Embryonic facial prominence (tissue), 1 donor: Measurements from ENCODE around the gene FER1L5.
"Not testable (repeated sequence)": the region's sequence is repeated elsewhere in the genome, so short reads cannot be mapped to it uniquely, and the experiment has no call there.

Source experiments
- DNase-seq: peaks from one replicate; pipeline ENCODE4 v3.0.0-alpha.2; 2016; ENCODE audit errors: extremely low spot score

FER1L5 gene

DNA sequence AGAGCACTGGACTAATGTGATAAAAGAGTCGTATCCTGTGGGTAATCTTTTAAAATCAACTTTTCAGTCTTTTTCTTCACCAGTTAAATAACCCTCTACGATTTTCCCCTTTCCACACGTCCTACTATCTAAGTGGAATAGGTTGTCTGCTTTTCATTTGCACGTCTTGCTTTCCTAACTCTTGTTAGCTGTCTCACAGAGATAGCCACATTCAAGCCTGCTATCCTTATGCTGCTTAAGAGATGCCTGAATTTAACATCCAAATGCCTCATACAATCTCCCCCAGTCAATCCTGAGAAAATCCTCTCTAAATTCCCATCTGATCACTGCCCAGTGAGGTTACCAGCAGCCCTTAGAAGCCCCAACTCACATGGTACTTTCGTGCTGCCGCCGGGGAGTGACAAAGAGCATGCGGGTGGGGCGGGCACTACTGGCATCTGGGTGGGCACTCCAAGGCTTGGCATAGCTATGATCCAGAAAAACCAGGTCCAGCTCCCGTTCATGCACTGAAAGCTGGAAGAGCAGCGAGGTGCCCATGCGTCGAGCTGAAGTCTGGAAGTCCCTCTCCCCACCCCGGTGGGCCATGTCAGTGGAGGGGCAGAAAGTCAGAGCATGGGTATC lies 5.9 kb upstream of the FER1L5 start:
- no peak for DNase-seq

DNA sequence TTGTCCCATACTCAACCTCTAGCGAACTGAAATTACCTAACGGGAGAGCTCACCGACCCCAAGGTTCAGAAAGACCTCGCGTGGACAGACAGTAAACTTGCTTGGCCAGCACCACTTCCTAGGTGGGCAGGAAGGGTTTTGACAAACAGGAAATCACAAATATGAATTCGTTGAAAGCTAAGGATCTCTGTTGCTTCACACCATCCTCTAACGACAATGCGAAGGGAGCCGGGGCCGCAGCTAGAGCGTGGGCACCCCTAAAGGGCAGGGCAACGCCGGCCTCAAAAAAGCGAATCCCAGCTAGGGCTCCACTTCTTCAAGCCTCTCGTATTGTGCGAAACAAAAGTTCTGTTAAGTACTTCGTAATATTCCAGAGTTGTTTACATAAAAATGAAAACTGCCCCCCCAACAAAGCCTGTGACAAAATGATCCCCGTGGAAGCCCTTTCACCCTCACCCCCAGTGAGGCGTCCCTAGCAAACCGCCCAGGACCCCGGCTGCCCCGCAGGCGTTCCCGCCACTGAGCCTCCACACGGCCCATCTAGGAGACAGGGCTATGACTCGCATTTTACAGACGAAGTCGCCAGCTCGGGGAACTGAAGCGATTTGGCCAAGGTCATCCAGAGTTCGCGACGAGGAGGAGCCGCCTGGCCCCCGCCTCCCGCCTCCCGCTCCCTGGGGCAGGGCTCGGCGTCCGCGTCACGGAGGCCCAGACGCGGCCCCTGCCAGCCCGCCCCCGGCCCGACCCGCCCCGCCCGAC lies 5.0 kb upstream of the FER1L5 start:
- DNase-seq = no peak

DNA sequence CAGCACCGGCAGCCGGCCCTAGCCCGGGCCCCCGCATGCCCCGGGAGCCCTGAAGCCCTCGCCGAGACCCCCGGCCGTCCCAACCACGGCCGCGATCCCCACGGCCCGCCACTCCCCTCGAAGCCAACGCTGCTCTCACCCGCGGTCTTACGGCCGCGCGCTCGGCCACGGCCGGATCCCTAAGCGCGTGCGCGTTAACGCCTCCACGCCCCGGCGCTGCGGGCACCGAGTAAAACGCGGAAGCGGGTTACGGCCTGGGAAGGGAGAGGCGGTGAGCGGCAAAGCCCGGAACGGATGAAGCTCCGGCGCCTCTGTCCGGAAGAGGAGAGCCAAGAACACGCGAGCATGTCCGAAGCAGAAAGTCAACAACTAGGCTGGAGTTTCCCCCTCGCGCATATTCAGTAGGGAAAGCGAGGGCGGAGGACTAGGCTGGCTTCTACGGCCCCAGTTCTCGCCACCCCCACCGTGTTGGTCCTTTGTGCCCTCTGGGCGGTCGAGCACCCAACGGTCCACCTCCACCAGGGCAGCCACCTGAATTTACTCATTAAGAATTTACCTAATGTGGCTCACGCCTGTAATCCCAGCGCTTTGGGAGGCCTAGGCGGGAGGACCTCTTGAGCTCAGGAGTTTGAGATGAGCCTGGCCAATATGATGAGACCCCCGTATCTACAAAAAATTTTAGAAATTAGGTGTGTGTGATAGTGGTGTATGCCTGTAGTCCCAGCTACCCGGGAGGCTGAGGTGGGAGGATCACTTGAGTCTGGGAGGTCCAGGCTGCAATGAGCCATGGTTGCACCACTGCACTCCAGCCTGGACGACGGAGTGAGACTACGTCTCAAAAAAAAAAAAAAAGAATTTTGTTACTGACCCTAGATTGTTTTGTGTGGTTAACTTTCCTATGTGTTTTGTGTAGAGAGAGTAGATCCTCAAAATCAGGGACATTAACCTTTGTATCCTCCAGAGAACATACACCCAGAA lies 4.1 kb upstream of the FER1L5 start, which contains the start of gene KANSL3:
Gene KANSL3, minus strand, starts transcription at position 169 of the 978 bp plus-strand sequence. CDS start 1,177 bp downstream, outside the sequence.
- peak; percentile 79 for DNase-seq

DNA sequence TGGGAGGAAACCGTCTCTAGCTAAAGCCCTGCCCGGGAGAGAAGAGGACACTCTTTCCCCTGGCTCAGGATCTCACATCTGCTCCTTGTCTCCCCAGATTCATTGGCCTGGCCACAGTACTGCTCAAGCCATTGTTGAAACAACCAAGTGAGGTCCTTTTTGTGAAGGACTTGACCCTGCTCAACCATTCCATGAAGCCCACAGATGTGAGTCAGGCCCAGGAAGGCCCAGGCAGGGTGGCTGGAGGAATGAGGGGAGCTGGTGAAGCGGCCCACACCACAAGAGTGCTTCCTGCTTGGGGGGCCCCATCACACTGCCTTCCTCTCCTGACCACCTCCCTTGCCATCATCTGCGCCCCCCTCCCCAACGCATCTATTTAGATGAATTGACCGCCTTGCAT lies 5.1 kb downstream of the FER1L5 start:
- DNase-seq = no peak

DNA sequence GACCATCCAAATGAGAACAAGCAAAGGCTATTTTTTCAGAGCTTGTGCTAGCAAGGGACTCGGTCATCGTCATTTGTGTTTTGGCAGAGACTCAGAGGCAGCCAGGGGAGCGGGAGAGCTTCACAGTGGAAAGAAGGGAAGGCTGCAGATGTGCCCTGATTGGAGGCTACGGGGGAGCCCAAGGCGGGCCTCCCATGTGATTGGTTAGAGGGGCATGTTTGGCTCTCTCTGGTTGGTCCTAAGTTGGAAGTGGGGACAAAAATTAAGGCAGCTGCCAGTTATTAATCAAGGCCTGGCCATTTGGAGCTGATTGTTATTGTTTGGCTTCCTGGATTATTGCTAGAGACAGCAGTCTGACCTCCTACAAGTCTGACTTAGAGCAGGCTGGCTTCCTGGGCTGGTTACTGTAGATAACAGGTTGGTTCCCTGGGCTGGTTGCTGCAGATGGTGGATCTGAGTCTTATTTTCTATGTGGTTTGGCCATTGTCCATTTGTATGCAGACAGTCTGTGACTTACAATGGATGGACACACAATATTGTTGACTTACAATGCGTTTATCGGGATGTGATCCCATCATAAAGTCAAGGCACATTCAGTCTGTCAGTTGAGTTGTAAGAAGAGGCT lies 5.9 kb downstream of the FER1L5 start:
- DNase-seq = no peak

DNA sequence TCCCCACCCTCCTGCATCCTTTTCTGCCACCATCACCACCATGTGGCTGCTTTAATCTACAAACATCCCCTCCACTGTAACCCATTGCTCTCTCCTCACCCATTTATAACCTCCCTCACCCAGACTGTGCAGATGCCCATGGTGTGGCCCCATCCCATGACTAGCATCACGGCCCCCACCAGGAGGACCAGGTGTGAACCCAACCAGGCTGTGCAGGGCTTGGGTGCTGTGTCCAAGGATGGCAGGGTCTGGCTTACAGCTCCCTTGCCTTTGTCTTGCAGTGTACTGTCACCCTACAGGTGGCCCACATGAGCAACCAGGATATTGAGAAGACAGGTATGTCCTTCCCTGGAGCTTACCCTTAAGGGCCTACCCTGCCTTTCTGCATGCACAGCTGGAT lies 6.8 kb downstream of the FER1L5 start:
- DNase-seq = no peak

DNA sequence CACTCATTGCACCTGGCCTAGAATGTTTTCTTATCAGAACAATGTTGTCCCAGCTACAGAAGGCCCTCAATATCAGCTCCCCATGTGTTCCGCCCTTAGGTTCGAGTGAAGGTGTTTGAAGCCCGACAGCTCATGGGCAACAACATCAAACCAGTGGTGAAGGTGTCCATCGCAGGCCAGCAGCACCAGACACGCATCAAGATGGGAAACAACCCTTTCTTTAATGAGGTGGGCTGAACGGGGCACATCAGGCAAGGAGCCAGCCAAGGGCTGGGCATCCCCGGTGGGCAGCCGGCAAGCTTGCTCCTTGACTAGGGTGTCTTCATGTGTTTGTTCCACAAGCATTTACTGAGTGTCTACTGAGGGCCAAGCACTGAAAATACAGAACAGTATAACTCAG lies 9.2 kb downstream of the FER1L5 start:
- no peak for DNase-seq

DNA sequence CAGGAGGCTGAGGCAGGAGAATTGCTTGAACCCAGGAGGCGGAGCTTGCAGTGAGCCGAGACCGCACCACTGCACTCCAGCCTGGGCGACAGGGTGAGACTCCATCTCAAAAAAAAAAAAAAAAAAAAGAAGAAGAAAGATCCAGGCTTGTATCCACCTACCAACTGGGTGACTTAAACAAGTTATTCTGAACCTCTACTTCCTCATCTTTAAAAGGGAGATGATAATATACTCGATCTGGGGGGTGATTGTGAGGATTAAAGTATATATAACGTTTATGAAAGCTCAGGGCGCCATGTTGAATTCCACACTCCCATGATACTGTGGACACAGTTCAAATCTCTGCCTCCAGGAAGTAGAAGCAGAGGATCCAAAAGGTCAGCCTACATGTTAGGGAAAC lies 12.2 kb downstream of the FER1L5 start:
- DNase-seq = not testable (repeated sequence)

DNA sequence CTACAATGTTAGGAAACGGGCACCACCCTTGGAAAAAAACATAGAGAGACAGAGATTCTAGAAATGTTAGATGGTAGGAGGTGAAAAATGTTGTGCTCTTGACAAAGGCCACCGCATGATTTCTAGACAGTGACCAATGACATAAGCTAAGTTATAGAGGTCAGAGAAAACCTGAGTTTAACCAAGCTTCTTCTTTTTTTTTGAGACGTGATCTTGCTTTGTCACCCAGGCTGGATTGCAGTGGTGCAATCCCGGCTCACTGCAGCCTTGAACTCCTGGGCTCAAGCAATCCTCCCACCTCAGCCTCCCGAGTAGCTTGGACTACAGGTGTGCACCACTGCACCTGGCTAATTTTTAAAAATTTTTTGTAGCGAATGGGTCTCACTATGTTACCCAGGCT lies 13.0 kb downstream of the FER1L5 start:
- no peak for DNase-seq

DNA sequence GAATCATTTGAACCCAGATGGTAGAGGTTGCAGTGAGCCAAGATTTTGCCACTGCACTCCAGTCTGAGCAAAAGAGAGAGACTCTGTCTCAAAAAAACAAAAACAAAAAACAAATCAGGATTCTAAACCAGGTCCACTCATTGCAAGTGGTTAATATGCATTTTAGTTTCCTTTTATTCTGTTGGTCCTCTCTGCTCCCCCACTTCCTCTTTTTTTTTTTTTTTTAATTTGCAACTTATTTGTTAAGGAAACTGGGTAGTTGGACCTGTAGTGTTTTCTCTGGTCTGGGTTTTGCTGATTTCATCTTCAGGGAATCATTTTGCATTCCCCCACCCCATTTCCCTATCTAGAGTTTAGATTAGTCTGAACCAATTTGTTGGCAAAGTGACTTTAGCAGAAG lies 14.0 kb downstream of the FER1L5 start:
- DNase-seq = no peak

DNA sequence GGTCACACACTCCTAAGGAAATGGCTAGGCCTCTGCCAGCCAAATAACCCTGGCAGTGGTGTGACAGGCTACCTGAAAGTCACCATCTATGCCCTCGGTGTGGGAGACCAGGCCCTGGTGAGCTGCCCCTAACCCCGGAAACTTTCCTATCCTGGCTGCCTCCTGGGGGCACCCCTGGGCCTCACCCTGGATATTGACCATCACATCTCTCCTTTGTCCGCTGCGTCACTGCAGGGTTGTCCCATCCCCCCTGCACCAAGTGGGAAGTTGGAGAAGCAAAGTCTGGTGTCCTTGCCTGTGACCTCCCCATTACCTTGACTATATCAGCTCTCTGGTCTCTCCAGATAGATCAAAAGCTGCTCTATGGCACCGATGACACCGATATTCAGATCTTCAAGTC lies 18.8 kb downstream of the FER1L5 start:
- DNase-seq = no peak

DNA sequence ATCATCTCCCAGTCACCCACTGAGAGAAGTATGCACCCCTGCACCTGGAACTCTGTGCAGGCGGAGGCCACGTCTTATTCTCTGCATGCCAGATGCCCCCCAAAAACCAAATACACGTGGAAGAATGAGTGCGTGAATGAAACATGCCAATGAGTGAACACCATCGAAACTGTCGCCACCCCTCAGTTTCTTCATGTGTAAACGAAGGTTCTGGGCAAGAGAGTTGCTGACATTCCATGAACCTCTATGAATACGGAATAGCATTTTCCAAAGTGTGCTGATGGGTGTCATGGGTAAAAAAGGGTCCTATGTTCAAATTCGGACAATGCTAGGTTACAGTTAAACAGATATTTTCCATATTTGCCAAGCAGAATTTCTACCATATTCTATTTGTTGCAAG lies 19.8 kb downstream of the FER1L5 start:
- DNase-seq = no peak

DNA sequence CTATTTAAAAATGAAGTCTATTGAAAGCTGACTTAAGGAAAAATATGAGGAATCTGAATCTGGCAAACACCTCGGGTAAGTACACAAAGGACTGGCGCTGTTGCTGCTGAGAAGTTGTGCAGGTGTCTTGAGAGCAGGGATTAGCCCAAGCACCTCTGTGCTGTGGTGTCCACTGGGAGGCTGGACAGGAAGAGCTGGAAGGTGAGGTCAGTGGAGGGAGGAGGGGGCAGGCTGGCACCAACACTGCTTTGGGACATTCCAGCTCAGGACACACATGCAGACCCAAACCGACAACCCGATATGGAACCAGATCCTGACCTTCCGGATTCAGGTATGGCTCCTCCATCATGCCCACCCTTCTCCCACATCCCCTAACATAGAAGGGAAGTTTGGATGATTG lies 20.6 kb downstream of the FER1L5 start:
- DNase-seq = no peak

DNA sequence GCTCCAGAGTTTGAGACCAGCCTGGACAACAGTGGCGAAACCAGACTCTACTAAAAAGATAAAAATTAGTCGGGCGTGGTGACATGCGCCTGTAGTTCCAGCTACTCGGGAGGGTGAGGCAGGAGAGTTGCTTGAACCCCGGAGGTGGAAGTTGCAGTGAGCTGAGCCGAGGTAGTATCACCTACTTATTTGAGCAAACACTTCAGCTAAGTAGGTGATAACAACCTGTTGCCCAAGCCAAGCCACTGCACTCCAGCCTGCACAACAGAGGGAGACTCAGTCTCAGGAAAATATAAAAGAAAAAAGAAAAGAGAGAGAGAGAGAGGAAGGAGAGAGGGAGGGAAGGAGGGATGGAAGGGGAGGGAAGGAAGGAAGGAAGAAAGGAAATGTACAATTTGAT lies 21.3 kb downstream of the FER1L5 start:
- no peak for DNase-seq

DNA sequence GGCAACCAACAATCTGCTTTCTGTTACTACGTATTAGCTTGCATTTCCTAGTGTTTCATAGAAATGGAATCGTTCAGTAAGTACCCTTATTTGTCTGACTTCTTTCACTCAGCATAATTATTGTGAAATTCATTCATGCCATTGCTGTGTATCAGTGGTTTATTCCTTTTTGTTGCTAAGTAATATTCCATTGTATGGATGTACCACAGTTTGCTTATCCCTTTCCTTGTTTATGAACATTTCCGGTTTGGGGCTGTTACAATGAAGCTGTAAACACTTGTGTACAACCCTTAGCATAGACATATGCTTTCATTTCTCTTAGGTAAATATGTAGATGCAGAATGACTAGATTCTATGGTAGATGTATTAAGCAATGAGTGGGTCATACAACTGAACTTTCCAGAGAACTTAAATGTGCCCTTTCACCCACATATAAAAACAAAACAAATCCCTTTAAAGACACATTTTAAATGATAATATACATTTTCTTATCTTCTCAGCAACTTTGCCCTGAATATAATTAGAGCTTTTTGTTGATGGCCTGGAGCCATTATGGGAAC lies 21.9 kb downstream of the FER1L5 start:
- DNase-seq = no peak

DNA sequence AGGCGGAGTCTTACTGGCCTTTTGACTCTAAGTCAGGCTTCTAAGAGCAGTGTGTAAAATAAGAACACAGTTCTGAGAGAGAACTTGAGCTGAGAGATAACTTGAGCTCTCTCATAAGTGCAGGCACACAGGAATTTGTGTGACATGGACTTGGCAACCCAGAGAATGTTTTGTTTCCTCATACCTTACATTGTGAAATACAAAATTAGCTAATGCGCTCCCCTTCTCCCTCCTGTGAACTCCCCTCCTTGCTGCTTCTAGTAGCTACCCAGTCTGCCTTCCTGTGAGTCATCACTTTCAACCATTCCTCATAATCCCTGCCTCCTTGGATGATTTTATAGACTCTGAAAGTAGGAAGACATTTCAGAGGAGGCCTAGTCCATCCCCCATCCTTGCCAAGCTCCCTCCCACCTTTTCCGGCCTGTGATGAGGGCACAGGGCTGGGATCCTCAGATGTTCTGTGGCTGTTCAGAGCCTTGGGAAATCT lies 22.6 kb downstream of the FER1L5 start:
- DNase-seq = no peak

DNA sequence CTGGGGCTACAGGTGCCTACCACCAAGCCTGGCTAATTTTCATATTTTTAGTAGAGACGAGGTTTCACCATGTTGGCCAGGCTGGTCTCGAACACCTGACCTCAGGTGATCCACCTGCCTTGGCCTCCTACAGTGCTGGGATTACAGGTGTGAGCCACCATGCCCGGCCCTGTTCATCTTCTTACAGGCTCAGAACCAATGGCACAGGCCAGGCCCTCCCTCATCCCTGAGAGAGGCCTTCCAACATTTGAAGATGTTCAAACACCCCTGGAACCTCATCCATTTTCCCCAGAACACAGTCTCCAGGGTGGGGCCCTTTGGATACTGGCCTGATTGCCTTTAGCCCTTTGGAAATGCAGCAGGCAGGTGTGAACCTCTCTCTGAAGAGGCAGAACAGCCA lies 23.2 kb downstream of the FER1L5 start:
- not testable (repeated sequence) for DNase-seq

DNA sequence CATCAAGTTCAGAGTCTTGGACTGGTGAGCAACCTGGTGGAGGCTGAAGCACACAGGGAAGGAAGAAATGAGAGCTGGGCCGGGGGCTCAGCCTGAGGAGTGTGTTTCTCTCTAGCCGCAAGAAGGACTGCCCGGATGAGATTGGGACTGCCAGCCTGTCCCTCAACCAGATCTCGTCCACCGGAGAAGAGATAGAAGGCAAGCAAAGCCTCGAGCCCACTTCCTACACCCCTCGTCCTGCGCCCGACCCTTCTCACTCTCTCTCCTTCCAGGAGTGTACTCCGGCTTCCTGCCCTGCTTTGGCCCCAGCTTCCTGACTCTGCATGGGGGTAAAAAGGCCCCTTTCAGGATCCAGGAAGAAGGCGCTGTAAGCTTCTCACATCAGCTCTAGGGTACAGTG lies 26.2 kb downstream of the FER1L5 start:
- no peak for DNase-seq

DNA sequence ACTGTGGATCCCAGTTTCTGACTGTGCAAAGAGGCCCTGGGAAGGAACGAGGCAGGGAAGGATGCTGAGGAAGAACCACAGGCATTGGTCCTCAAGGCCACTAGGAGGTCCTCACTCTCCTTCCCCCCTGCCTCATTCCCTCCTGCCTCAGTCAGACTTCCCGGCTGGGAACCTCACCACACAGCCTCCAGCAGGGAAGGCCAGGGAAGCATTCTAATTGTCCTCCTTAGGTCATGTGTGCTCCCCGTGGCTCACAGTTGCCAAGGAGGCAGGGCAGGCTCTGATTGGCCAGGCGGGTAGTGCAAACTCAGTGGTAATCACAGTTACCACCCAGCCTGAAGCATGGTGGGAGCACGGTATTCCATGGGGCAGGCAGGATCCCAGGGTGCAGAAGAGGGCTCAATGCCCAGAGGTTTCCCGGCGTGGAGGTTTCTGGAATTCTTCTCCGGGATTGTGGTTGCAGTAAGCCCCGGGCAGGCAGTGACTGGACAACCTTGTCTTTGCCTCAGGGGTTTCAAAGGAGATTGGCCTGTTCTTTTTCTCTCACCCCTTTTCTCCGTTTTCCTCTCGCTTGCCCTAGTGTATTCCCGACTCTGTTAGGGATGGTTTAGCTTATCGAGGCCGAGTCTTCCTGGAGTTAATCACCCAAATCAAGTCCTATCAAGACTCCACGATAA lies 27.1 kb downstream of the FER1L5 start:
- DNase-seq = no peak

DNA sequence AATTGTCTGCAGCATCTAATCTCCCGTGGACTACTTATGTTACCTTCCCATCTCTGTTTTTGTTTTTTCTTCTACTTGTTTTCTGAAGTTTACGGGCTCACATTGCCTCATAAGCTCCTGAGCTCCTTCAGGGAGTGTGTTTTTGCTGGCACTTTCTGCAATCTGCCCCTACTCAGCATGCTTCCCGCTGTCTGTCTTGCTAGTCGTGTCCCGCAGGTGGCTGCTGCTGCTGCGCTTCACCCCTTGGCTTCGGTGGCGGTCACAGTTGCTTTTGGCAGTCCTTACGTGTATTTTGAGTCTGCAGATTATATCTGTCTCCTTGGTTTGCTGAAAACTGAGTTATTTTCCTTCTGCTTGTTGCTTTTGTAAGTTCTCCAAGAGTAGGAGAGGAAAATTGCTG lies 37.3 kb downstream of the FER1L5 start:
- no peak for DNase-seq
